ENCODE measurements around the gene RPS6KA6. TPM values are rescaled to one million over a fixed set of nuclear protein-coding genes. Genes with fewer than 3 reads are reported as not detected.

RPS6KA6 gene
- total RNA-seq, 1 donor from 2014 or later, result 2.7 TPM

- Histone ChIP-seq H3K27ac (no peak overlapping the region), H3K4me1 (no peaks in the 10 kb centered on the region), H3K36me3 (no peaks in the 10 kb centered on the region), H3K4me3 (no peak overlapping the region), H3K27me3 (no peaks in the 10 kb centered on the region), H3K9me3 (no peaks in the 10 kb centered on the region)
- TF ChIP-seq POLR2A (IDR thresholded peaks at IDR 0.05), result no peak
- TF ChIP-seq POLR2AphosphoS5 (IDR thresholded peaks at IDR 0.05; ENCODE audit: insufficient read depth in 1 of 2, low read depth in 1 of 2), result no peak
- no peak for TF ChIP-seq CTCF (IDR thresholded peaks at IDR 0.05)
- intact Hi-C loops (cut with DNase I), result no loop called here
- DNase-seq (ENCODE audit: extremely low spot score in 2 of 2), result no peak
These were observed 27.3 kb downstream of the RPS6KA6 start for GRCh38 chrX:84160736-84161135.

GRCh38 chrX:84156821-84157220, 31.2 kb downstream of the RPS6KA6 start:
- no peaks in the 10 kb centered on the region for H3K27me3 ChIP-seq
- H3K36me3 ChIP-seq, result no peaks in the 10 kb centered on the region
- intact Hi-C loops (cut with DNase I), result no loop called here
- H3K9me3 ChIP-seq, result no peaks in the 10 kb centered on the region
- H3K27ac ChIP-seq, result no peak overlapping the region
- H3K4me3 ChIP-seq, result no peak overlapping the region
- H3K4me1 ChIP-seq, result no peaks in the 10 kb centered on the region
- TF ChIP-seq POLR2AphosphoS5 (IDR thresholded peaks at IDR 0.05; ENCODE audit: insufficient read depth in 1 of 2, low read depth in 1 of 2), result no peak
- no peak for TF ChIP-seq POLR2A (IDR thresholded peaks at IDR 0.05)
- no peak for TF ChIP-seq CTCF (IDR thresholded peaks at IDR 0.05)
- DNase-seq (ENCODE audit: extremely low spot score in 2 of 2), result no peak

- H3K9me3 ChIP-seq, result no peaks in the 10 kb centered on the region
- H3K36me3 ChIP-seq, result no peaks in the 10 kb centered on the region
- no peaks in the 10 kb centered on the region for H3K4me1 ChIP-seq
- no peaks in the 10 kb centered on the region for H3K27me3 ChIP-seq
- no peak for DNase-seq (ENCODE audit: extremely low spot score in 2 of 2)
- no peak for TF ChIP-seq CTCF (IDR thresholded peaks at IDR 0.05)
- no peak for TF ChIP-seq POLR2AphosphoS5 (IDR thresholded peaks at IDR 0.05; ENCODE audit: insufficient read depth in 1 of 2, low read depth in 1 of 2)
- TF ChIP-seq POLR2A (IDR thresholded peaks at IDR 0.05), result no peak
- intact Hi-C loops (cut with DNase I), result no loop called here
- H3K27ac ChIP-seq, result no peak overlapping the region
- no peak overlapping the region for H3K4me3 ChIP-seq
These were observed 32.1 kb downstream of the RPS6KA6 start for GRCh38 chrX:84155938-84156337.

- H3K27ac ChIP-seq, result no peak overlapping the region
- H3K9me3 ChIP-seq, result no peaks in the 10 kb centered on the region
- DNase-seq (ENCODE audit: extremely low spot score in 2 of 2), result no peak
- TF ChIP-seq POLR2A (IDR thresholded peaks at IDR 0.05) (no peak), CTCF (IDR thresholded peaks at IDR 0.05) (no peak), POLR2AphosphoS5 (IDR thresholded peaks at IDR 0.05; ENCODE audit: insufficient read depth in 1 of 2, low read depth in 1 of 2) (no peak)
- H3K4me3 ChIP-seq, result no peak overlapping the region
- intact Hi-C loops (cut with DNase I), result no loop called here
- H3K4me1 ChIP-seq, result no peaks in the 10 kb centered on the region
- no peaks in the 10 kb centered on the region for H3K36me3 ChIP-seq
- no peaks in the 10 kb centered on the region for H3K27me3 ChIP-seq
These were observed 34.5 kb downstream of the RPS6KA6 start for GRCh38 chrX:84153538-84153937.

- Histone ChIP-seq H3K4me3 (no peak overlapping the region), H3K4me1 (no peaks in the 10 kb centered on the region), H3K9me3 (no peaks in the 10 kb centered on the region), H3K27me3 (no peaks in the 10 kb centered on the region), H3K36me3 (no peaks in the 10 kb centered on the region), H3K27ac (no peak overlapping the region)
- intact Hi-C loops (cut with DNase I), result no loop called here
- no peak for TF ChIP-seq POLR2AphosphoS5 (IDR thresholded peaks at IDR 0.05; ENCODE audit: insufficient read depth in 1 of 2, low read depth in 1 of 2)
- DNase-seq (ENCODE audit: extremely low spot score in 2 of 2), result no peak
These were observed 43.0 kb downstream of the RPS6KA6 start for GRCh38 chrX:84144991-84145390.

GRCh38 chrX:84144281-84144680, 43.7 kb downstream of the RPS6KA6 start:
- Histone ChIP-seq H3K27ac (no peak overlapping the region), H3K4me1 (no peaks in the 10 kb centered on the region), H3K9me3 (no peaks in the 10 kb centered on the region), H3K27me3 (no peaks in the 10 kb centered on the region), H3K36me3 (no peaks in the 10 kb centered on the region), H3K4me3 (no peak overlapping the region)
- TF ChIP-seq POLR2AphosphoS5 (IDR thresholded peaks at IDR 0.05; ENCODE audit: insufficient read depth in 1 of 2, low read depth in 1 of 2) (no peak), POLR2A (IDR thresholded peaks at IDR 0.05) (no peak), CTCF (IDR thresholded peaks at IDR 0.05) (no peak)
- intact Hi-C loops (cut with DNase I), result no loop called here
- DNase-seq (ENCODE audit: extremely low spot score in 2 of 2), result no peak
